Right lung (tissue), 5 donors: Measurements from ENCODE around the gene IKZF2. TPM values are rescaled to one million over a fixed set of nuclear protein-coding genes. Genes with fewer than 3 reads are reported as not detected.

Experiments used
- DNase-seq, 2 donors: peaks; one replicate each; pipeline ENCODE4 v3.0.0-alpha.2; 2013
- polyA plus RNA-seq, 5 donors: library from polyadenylated mRNA; unstranded; fragments of 120-200 nt; gene quantifications; one replicate each; pipeline versions ENCODE4 v1.2.1 to v1.2.3, GENCODE V29; 2013; ENCODE audit warnings: inconsistent platforms in 1 of 5, low replicate concordance in 1 of 5; ENCODE audit not compliant: insufficient read length in 5 of 5, insufficient read depth in 1 of 5

IKZF2 gene
- polyA plus RNA-seq, 5 donors, result 5.7 to 15.5 (median 14.7) TPM

DNA sequence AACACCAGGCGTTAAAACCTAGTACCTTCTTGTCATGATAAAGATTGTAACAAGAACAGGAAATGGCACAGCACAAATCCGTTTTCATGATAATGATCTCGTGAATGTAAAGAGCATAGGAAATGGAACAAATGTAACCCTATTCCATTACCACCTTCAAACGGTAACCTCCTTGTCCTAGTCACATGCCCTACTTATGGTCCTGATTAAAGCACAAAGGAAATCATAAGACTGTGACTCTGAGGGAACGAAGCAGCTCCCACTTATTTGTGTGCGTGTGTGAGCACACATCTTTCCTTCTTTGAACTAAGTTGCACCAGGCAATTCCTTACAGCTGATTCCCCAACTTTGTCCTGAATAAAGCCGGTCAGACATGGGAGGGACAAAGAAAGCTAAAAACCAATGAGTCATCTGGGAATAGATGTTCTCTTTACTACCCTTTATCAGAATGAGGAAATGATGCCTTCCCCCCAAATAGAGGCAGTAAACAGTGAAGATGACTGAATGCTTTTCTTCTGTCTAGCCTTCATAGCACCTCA is 192.6 kb downstream of the IKZF2 start:
- no peak for DNase-seq

GRCh38 chr2:212958133-212958532 is 193.3 kb downstream of the IKZF2 start:
- no peak for DNase-seq

- no peak for DNase-seq
Observed at GRCh38 chr2:212957624-212958023, 193.8 kb downstream of the IKZF2 start.

GRCh38 chr2:212956665-212957607 is 194.5 kb downstream of the IKZF2 start:
- DNase-seq, result no peak

DNA sequence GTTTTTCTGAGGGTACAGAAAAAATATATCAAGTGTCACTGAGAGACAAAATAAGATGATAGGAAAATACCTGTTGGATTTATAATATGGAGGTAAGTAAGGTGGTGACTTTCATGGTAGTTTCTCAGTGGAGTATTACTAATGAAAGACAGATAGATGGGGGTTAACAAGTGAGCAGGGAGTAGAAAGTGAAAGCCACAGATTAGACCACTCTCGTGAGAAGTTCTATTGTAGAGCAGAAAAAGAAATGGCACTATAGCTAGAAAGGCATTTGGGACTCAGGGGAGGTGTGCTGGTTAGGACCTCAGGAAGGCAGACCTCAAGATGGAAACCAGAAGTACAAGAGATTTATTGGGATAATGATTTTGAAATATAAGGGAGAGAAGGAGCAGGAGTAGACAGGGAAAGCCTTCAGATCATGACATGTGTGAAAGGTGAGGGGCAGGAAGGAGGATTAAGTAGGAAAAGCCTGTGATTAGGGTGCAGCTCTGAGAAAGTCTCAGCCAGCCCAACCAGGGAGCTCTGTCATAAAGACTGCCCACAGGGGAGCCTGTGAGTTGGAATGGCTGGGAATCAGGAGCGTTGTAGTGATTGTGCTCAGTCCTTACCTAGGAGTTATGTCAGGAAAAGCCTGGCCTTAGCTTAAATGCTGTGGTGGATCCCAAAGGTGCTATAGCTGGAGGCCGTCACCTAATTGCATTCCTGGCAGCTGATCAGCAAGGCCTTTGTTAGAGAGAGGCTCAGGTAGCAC is 198.1 kb downstream of the IKZF2 start:
- DNase-seq, result no peak

GRCh38 chr2:212949786-212950185 is 201.6 kb downstream of the IKZF2 start:
- no peak for DNase-seq

Other genes with a start within 250 kb of the IKZF2 start
- gene SPAG16, start 132.9 kb upstream of the IKZF2 start, polyA plus RNA-seq, result 10 to 100 TPM; 33.9 to 47.5 (median 44.9) TPM